ENCODE results near the gene EEF2.
A peak's percentile ranks its signal among the peaks of the same experiment; 100 is the strongest.

Gene EEF2

GRCh38 chr19:3983936-3984583 lies 1.2 kb downstream of the EEF2 start:
- H3K27me3 Mint-ChIP-seq: no peaks in the 10 kb centered on the region
- H3K9me3 Mint-ChIP-seq: no peaks in the 10 kb centered on the region
- DNase-seq: peak; percentile 22
- CTCF ChIA-PET: interaction anchor here (0.7 to 0.9 kb wide), 2 partner anchors 12 to 13 kb away, joined by 3 read pairs; partner anchors contain the start of gene DAPK3
- peaks cover 45% of the 10 kb centered on the region for H3K36me3 Mint-ChIP-seq
- H3K4me3 Mint-ChIP-seq: peak overlapping the region; percentile 97
- H3K4me1 Mint-ChIP-seq: peaks cover 65% of the 10 kb centered on the region
- peak overlapping the region; percentile 90 for H3K27ac Mint-ChIP-seq

DNA sequence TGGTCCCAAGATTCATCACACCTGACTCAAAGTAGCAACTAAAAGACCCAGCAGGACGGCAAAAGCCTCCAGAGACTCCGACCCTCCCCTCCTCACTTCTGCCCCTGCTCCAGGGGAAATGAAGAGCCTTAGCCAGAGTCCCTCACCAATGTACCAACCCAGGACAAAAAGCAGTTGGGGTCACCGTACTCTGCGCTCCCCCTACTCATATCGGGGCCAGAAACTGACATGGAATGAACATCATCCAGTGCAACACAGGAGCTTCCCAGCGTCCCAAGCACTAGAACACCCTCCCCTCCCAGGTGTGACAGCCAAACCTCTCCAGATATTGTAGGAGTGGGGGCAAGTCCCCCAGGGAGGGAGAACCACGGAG lies 1.7 kb downstream of the EEF2 start:
- Mint-ChIP-seq H3K36me3 (peaks cover 48% of the 10 kb centered on the region), H3K9me3 (no peaks in the 10 kb centered on the region), H3K27ac (peak overlapping the region; percentile 64), H3K4me3 (peak overlapping the region; percentile 97), H3K27me3 (no peaks in the 10 kb centered on the region), H3K4me1 (peaks cover 65% of the 10 kb centered on the region)
- CTCF ChIA-PET: interaction anchor here (0.7 kb wide), 1 partner anchor 11 kb away, joined by 3 read pairs; no protein-coding TSS in a partner anchor
- no peak for DNase-seq

GRCh38 chr19:3982701-3983541 lies 2.3 kb downstream of the EEF2 start:
- H3K9me3 Mint-ChIP-seq: no peaks in the 10 kb centered on the region
- H3K4me3 Mint-ChIP-seq: peak overlapping the region; percentile 97
- H3K27me3 Mint-ChIP-seq: no peaks in the 10 kb centered on the region
- peaks cover 51% of the 10 kb centered on the region for H3K36me3 Mint-ChIP-seq
- DNase-seq: peak; percentile 21
- peak overlapping the region; percentile 64 for H3K27ac Mint-ChIP-seq
- CTCF ChIA-PET: interaction anchor here (0.7 to 0.9 kb wide), 2 partner anchors 11 to 204 kb away, joined by 3 read pairs; no protein-coding TSS in a partner anchor
- peaks cover 63% of the 10 kb centered on the region for H3K4me1 Mint-ChIP-seq

DNA sequence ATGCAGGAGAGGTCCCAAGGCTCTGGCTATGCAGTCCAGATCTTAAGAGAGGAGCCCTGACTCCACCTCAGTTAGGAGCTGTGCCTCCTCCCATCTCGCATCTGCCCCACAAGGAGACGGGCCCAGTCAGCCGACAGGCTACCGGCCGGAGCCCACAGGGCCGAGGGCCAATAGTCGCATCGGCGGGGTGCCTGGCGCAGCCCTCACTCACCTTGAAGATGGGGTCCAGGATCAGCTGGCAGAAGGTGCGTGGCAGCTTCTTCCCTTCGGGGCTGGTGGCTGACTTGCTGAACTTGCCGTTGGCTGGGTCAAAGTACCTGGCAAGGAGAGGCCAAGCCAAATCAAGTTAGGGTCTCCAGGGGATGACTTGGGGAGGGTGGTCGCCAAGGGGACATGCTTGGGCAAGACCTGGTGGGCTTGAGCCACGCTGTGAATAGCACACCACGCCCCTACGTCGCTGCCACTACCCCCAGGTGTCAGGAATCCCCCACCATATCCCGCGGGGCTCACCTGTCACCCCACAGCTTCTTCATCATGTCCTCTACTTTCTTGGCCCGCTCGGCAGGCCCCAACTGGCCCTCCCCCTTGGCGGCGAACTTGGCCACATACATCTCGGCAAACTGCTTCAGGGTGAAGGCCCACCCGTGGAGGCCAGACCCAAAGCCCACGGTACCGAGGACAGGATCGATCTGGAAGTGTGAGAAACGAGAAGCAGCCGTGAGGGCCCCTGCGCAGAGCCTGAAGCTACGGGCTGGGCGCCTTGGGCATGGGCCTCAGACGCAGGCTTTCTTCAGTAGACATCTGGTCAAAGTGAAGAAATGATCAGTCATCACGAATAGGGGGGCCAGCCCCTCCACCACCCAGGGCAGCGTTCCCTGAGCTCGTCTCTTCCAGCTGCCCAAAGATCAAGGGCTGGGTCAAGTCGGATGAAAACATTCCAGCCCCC lies 3.3 kb downstream of the EEF2 start:
- Mint-ChIP-seq H3K4me3 (peak overlapping the region; percentile 41), H3K36me3 (peaks cover 56% of the 10 kb centered on the region), H3K27me3 (no peaks in the 10 kb centered on the region), H3K4me1 (peaks cover 55% of the 10 kb centered on the region), H3K9me3 (no peaks in the 10 kb centered on the region), H3K27ac (no peak overlapping the region)
- DNase-seq: no peak
- CTCF ChIA-PET: interaction anchor here (0.9 kb wide), 1 partner anchor 205 kb away, joined by 3 read pairs; no protein-coding TSS in a partner anchor

DNA sequence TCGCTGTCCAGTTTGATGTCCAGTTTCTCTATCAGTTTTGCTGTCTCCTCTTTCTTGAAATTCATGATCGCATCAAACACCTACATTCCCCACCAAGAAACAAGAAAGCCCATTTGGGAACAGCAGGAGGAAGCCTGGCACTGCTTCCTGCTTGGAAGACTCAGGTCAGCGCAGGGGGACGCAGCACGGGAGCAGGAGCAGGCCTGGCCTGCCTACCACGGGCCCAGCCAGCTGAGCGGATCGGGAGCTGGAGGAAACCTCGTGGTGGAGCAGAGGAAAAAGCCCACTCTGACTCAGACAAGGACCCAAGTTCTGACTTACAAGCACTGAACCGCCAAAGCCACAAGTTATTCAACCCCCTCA lies 3.9 kb downstream of the EEF2 start:
- Mint-ChIP-seq H3K27me3 (no peaks in the 10 kb centered on the region), H3K27ac (no peak overlapping the region), H3K36me3 (peaks cover 59% of the 10 kb centered on the region), H3K4me1 (peaks cover 49% of the 10 kb centered on the region), H3K4me3 (peak overlapping the region; percentile 23), H3K9me3 (no peaks in the 10 kb centered on the region)
- CTCF ChIA-PET: no interaction called here
- no peak for DNase-seq

GRCh38 chr19:3980353-3981251 lies 4.7 kb downstream of the EEF2 start:
- H3K27ac Mint-ChIP-seq: no peak overlapping the region
- no peak for DNase-seq
- no peak overlapping the region for H3K4me3 Mint-ChIP-seq
- peaks cover 42% of the 10 kb centered on the region for H3K4me1 Mint-ChIP-seq
- peaks cover 66% of the 10 kb centered on the region for H3K36me3 Mint-ChIP-seq
- CTCF ChIA-PET: no interaction called here
- no peaks in the 10 kb centered on the region for H3K9me3 Mint-ChIP-seq
- no peaks in the 10 kb centered on the region for H3K27me3 Mint-ChIP-seq

DNA sequence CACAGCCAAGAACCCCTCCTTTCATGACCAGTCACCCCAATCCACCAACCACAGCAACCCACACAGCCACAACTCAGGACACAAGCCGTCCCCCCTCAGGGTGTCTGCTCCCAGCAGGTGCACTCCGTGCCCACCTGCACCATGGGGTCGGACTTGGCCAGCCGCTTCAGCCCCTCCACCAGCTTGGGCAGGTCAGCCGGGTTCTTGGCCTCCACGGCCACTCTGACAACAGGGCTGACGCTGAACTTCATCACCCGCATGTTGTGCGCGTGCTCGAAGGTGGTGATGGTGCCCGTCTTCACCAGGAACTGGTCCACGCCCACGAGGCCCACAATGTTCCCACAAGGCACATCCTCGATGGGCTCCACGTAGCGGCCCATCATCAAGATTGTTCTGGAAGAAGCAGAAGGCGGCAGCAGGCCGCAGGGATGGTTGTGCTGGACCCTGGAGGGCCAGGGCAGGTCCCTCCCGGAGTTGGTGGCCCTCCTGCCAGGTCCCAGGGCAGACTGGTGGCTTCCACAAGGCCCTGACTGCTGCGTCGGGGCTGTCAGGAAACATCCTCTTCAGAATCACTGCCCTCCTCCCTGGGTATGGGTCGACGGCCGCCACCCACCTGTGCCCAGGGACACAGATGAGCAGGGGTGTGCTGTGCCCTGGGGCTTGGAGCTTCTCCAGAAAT lies 5.5 kb downstream of the EEF2 start:
- no peak overlapping the region for H3K4me3 Mint-ChIP-seq

DNA sequence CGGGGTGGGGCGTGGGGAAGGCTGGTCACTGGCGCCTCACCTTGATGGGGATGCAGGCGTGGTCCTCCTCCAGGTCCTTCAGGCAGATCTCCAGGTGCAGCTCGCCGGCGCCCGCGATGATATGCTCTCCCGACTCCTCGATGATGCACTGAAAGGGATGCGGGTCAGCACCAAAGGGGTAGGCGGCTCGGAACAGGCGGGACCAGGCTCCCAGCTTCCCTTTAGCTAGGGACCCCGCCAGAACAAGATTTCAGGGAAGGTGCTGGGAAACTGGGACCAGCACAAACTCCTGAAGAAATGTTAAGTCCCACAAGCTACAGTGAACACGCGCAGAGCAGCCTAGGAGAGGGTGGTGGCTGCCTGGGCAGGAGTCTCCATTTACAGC lies 6.0 kb downstream of the EEF2 start:
- H3K4me3 Mint-ChIP-seq: no peak overlapping the region
- no peak for DNase-seq
- CTCF ChIA-PET: no interaction called here
- H3K4me1 Mint-ChIP-seq: peaks cover 31% of the 10 kb centered on the region
- H3K27me3 Mint-ChIP-seq: no peaks in the 10 kb centered on the region
- no peak overlapping the region for H3K27ac Mint-ChIP-seq
- H3K9me3 Mint-ChIP-seq: no peaks in the 10 kb centered on the region
- H3K36me3 Mint-ChIP-seq: peaks cover 59% of the 10 kb centered on the region

More for the DNA sequence above, 5.5 kb downstream of the EEF2 start:
- CTCF ChIA-PET: no interaction called here
- H3K27me3 Mint-ChIP-seq: no peaks in the 10 kb centered on the region
- no peak for DNase-seq
- peaks cover 64% of the 10 kb centered on the region for H3K36me3 Mint-ChIP-seq
- peaks cover 36% of the 10 kb centered on the region for H3K4me1 Mint-ChIP-seq
- no peak overlapping the region for H3K27ac Mint-ChIP-seq
- H3K9me3 Mint-ChIP-seq: no peaks in the 10 kb centered on the region

DNA sequence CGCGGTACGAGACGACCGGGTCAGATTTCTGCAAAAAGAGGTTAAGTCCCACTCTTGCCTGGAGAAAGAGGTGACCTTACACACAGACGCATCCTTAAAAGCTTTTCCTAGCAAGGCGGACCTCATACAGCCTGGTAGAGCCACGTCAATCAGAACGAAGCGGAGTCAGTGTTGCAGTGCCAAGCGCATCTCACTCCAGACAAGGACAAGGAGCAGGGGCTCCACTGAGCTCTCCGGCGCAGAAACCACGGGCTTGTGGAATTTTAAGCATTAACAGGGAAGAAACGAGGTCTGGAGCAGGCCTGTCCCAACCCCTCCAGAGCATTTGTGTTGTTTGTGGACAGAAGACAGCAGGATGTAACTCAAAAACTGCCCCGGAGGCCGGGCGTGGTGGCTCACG lies 7.1 kb downstream of the EEF2 start:
- Mint-ChIP-seq H3K27ac (no peak overlapping the region), H3K9me3 (no peaks in the 10 kb centered on the region), H3K27me3 (no peaks in the 10 kb centered on the region), H3K4me1 (peaks cover 20% of the 10 kb centered on the region), H3K36me3 (peaks cover 49% of the 10 kb centered on the region), H3K4me3 (no peak overlapping the region)
- DNase-seq: no peak
- CTCF ChIA-PET: no interaction called here

GRCh38 chr19:3977242-3978143 lies 7.8 kb downstream of the EEF2 start:
- peaks cover 13% of the 10 kb centered on the region for H3K4me1 Mint-ChIP-seq
- H3K36me3 Mint-ChIP-seq: peaks cover 45% of the 10 kb centered on the region
- no peaks in the 10 kb centered on the region for H3K27me3 Mint-ChIP-seq
- CTCF ChIA-PET: no interaction called here
- H3K4me3 Mint-ChIP-seq: no peak overlapping the region
- no peaks in the 10 kb centered on the region for H3K9me3 Mint-ChIP-seq
- H3K27ac Mint-ChIP-seq: no peak overlapping the region
- no peak for DNase-seq

GRCh38 chr19:3976495-3977241 lies 8.6 kb downstream of the EEF2 start:
- H3K4me3 Mint-ChIP-seq: no peak overlapping the region
- H3K36me3 Mint-ChIP-seq: peaks cover 37% of the 10 kb centered on the region
- no peaks in the 10 kb centered on the region for H3K27me3 Mint-ChIP-seq
- no peak overlapping the region for H3K27ac Mint-ChIP-seq
- H3K4me1 Mint-ChIP-seq: peaks cover 12% of the 10 kb centered on the region
- CTCF ChIA-PET: no interaction called here
- no peaks in the 10 kb centered on the region for H3K9me3 Mint-ChIP-seq
- no peak for DNase-seq

- no peaks in the 10 kb centered on the region for H3K9me3 Mint-ChIP-seq
- H3K27me3 Mint-ChIP-seq: no peaks in the 10 kb centered on the region
- CTCF ChIA-PET: no interaction called here
- no peak overlapping the region for H3K27ac Mint-ChIP-seq
- peaks cover 14% of the 10 kb centered on the region for H3K4me1 Mint-ChIP-seq
- no peak overlapping the region for H3K4me3 Mint-ChIP-seq
- H3K36me3 Mint-ChIP-seq: peaks cover 32% of the 10 kb centered on the region
- DNase-seq: no peak
Observed at GRCh38 chr19:3975637-3976087, 9.6 kb downstream of the EEF2 start.

Measured in activated naive CD4-positive, alpha-beta T cell treated with anti-CD3 and anti-CD28 coated beads, Interleukin-2, amount 10 ng/mL, durations not matched to agents 7 days and 5 days (primary cell).